ENCODE results near the gene SDK2.
A peak's percentile ranks its signal among the peaks of the same experiment; 100 is the strongest.

SDK2 gene

DNA sequence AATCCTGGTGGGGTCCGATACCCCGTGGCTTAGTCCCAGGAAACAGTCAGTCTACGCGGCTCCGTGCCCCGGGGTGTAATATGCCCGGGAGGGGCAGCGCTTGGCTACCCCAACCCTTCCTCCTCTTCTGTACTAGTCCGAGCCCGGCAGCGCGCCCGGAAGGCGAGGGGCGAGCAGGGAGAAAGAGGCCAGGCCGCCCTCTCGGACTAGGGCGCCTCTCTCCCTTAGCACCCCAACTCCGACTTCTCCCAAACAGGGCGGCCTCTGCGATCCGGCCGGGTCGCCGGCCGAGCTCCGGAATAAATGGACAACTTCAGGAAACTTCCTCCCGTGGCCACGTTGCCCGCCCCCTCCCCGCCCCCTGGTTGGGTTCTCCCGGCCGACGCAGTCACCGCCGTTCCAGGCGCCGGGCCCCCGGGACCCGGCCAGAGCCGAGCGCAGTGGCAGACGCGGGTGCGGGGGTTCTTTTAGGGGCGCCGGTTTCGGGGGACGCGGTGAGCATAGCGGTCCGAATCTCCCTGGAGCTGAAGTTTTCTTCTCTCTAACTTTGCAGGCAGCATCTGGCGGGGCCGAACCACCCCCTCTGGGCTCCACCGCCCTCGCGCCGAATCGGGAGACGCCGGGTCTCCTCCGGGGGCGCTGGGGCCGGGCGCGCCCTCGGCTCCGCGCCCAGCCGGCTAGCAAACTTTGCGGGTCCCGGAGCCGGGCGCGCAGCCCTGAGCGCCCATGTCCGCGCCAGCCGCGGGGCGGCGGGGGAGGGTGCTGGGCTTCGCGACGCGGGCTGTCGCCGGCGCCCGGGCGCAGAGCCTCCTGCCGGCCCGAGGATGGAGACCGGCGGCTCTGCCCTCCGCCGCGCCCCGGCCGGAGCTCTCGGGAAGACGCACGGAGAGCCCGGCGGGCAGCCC lies at the start of gene SDK2:
Gene SDK2 (minus strand): TSS at position 301 of the 905 bp plus-strand sequence. CDS start 357 bp downstream, outside the sequence.
- peak; percentile 78 for DNase-seq (ENCODE audit: low spot score)

DNA sequence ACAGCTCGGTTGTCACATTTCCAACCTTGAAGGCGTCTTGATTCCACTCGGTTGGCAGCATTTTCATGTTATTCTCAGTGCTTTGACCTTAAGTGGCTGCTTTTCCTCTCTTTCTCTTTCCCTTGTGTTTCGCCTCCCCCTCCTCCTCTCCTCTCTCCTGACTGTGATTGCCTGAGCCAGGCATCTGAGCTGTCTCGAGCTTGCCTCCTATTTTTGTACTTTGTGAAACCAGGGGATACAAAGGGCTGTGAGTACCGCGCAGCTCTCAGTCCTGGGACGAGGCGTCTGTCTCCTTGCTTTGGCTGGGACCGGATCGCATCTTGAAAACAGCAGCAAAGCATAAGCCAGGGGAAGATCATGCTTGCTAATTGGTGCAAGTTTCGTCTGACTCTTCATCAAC lies 48.8 kb upstream of the SDK2 start:
- DNase-seq (ENCODE audit: low spot score): peak; percentile 42

DNA sequence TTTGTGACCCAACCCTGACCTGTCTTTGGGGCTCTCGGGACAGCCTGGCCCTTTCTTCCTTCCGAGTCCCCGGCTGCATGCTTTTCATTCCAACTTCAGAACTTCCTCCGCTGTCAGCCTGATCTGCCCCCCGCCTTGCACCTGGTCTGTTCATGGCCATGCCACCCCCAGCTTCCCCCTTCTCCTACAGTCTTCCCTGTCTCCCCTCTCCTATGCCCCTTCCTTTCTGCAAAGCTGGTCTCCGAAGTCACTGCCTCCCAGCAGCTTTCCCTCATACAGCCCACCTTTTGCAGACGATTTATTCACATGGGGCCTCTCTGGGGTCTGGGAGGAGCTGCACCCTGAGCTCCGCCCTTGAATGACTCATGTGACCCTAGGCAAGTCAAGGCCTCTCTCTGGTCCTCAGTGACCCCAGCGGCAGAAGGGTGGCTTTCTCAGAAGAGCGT lies 47.1 kb upstream of the SDK2 start:
- peak; percentile 44 for DNase-seq (ENCODE audit: low spot score)

DNA sequence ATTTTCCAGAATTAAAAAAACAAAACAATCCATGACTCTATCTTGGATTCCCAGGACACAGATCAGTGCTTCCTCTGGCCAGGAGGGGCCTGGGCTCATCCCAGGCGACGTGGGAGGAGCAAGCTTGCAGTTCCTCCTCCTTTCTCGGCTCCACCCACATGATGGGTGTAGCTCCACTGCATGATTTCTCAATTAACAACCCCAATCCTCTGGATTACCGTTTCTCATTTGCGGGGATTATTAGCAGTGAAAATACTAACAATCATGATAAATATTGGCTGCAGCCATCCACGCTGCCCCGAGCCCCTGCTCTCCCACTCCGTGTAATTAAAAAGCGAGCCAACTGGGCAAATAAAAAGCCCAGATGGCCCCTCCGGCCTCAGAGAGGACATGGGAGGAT lies 46.4 kb upstream of the SDK2 start:
- no peak for DNase-seq (ENCODE audit: low spot score)

GRCh38 chr17:73689596-73690275 lies 45.5 kb upstream of the SDK2 start:
- DNase-seq (ENCODE audit: low spot score): peak; percentile 44

DNA sequence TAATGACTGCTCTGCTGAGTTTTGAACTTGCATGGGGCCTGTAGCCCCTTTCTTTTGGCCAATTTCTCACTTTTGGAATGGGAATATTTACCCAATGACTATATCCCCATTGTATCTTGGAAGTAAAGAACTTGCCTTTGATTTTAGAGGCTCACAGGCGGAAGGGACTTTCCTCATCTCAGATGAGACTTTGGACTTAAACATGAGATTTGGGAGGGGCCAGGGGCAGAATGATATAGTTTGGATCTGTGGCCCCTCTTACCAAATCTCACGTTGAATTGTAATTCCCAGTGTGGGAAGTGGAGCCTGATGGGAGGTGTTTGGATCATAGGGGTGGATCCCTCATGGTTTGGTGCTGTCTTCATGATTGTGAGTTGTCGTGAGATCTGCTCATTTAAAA lies 42.7 kb upstream of the SDK2 start:
- no peak for DNase-seq (ENCODE audit: low spot score)

DNA sequence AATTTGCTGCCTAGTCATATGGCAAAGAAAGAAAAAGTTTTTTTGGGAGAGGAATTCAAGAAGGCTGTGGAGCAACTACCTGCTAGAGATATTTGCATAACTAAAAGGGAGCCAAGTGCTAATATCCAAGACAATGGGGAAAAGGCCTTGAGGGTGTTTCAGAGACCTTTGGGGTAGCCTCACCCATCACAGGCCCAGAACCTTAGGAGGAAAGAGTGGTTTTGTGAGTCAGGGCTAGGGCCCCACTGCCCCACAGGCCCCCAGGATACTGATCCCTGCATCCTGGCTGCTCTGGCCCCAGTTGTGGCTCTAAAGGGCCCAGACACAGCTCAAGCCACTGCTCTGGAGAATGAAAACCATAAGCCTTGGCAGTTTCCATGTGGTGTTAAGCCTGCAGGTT lies 41.9 kb upstream of the SDK2 start:
- DNase-seq (ENCODE audit: low spot score): no peak

DNA sequence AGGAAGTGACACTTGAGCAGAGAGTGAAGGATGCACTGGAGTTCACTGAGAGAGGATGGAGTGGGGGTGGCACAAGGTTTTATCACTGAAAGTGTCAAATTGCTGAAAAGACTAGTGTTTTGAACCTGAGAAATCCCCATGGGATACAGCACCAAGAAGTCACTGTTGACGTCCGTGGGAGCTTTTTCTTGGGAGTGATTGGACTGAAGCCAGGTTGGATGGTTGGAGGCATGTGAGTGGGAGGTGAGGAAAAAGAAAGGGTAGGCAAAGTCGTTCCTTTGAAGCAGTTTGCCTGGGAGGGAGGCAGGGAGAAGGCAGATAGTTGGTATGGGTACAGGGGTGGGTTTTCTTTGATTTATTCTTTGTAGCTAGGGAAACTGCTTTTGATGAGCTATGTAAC lies 39.9 kb upstream of the SDK2 start:
- DNase-seq (ENCODE audit: low spot score): no peak

DNA sequence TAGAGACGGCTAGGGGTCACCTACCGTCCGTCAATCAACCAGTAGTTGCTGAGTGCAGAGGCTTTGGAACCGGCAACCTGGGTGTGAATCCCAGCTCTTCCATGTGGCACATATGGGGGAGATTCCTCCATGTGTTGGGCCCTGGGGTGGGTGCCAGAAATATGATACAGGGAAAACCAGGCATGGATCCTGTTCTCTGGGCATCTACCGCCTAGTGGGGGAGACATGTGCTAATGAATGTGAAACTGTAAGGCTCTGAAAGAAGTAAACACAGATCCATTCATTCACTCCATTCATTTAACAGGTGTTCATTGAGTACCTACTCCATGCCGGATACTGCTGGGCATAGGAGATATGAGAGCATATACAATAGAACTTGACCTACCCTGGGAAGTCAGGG lies 39.5 kb upstream of the SDK2 start:
- no peak for DNase-seq (ENCODE audit: low spot score)

DNA sequence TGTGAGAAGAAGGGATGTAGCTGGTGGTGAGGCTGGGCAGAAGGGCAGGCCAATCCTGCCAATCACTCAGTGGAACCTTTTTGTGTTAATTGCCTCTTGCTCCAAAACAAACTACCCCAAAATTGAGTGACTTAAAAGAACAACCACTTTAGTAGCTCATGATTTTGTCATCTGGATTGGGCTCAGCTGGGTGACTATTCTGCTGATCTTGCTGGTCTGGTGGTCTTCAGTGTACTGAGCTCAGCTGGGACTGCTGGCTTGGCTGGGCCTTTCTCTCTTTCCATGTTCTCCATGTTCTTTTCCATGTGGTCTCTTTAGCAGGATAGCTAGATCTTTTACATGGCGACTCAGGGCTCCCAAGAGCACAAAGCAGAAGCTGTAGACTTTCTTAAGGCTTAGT lies 37.7 kb upstream of the SDK2 start:
- no peak for DNase-seq (ENCODE audit: low spot score)

- DNase-seq (ENCODE audit: low spot score): no peak
Observed at GRCh38 chr17:73679476-73679875, 35.2 kb upstream of the SDK2 start.

DNA sequence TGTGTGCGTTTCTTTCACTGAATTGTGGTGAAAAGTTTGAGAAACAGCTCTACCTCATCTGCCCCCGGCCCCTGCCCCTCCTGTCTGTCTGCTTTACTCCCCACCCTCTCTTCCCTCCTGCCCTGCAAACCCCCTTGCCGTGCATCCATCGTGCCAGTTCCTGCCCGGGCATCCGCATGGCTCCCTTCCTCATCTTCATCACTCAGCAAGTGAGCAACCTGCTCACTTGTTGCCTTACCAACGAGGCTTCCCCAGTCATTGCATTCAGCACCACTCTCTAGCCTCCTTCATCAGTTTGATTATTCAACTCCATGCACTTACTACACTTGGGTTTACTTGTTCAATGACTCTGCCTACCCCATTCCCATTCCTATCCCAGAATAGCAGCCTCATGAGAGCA lies 34.8 kb upstream of the SDK2 start:
- DNase-seq (ENCODE audit: low spot score): no peak

DNA sequence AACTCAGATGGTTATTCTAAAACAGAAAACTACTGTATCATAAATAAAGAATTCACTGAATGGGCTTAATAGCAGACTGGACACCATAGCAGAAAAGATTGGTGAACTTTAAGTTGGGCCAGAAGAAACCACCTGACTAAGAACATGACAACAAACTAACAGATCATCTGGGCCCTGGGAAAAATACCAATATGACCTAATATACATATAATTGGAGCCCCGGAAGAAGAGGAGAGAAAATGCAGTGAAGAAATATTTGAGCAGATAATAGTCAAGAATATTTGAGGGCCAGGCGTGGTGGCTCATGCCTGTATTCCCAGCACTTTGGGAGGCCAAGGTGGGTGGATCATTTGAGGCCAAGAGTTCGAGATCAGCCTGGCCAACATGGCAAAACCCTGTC lies 25.5 kb upstream of the SDK2 start:
- DNase-seq (ENCODE audit: low spot score): peak; percentile 1

DNA sequence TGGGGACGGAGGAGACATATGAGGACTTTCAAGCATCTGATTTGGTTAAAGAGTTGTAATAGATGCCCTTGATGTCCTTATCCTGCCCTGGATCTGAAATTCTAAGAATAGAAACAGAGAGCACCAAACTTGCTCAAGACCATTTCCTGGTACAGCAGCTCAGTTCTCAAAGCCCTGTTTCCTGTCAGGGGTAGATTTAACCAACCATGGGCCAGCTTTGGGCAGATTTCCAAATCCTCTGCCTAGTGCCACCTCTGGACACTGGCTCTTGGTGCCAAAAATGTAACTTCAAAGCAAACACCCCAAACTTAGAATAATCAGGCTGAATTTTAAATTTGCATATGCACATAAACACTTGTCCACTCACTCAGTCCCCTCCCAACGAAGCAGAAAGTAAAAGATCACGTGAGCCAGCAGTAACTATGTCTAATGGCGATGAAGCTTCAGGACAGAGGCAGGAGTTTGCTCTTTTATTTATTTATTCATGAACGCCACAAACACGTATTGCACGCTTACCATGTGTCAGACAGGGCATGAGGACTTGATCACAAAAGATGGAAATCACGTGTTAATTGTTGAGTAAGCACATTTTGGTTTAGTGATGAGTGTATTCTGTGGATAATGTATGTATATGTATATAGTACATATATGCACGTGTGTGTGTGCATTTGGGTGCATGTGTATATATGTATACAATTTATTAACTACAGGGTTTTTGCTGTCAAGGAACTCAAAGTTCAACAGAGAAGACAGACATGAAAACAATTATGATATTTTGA lies 23.1 kb upstream of the SDK2 start:
- DNase-seq (ENCODE audit: low spot score): peak; percentile 19

DNA sequence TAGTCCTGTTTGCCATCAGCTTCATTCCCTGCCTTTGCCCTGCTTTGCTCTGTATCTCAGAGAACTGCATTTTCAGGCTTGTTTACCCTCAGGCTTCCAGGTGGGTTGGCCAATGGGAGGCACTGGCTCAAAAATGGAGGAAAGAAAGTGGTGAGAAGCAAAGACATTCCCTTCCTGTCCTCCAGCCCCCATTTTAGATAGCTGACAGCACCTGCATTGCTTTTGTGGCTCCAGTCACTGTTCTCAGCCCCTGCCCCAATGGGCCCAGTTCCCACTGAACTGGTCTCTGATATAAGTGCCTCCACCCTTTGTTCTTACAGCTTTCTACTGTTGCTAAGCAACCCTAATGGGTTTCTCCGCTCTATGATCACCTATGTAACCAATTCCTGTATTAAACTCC lies 19.4 kb upstream of the SDK2 start:
- peak; percentile 35 for DNase-seq (ENCODE audit: low spot score)

GRCh38 chr17:73660366-73660765 lies 16.1 kb upstream of the SDK2 start:
- peak; percentile 11 for DNase-seq (ENCODE audit: low spot score)

DNA sequence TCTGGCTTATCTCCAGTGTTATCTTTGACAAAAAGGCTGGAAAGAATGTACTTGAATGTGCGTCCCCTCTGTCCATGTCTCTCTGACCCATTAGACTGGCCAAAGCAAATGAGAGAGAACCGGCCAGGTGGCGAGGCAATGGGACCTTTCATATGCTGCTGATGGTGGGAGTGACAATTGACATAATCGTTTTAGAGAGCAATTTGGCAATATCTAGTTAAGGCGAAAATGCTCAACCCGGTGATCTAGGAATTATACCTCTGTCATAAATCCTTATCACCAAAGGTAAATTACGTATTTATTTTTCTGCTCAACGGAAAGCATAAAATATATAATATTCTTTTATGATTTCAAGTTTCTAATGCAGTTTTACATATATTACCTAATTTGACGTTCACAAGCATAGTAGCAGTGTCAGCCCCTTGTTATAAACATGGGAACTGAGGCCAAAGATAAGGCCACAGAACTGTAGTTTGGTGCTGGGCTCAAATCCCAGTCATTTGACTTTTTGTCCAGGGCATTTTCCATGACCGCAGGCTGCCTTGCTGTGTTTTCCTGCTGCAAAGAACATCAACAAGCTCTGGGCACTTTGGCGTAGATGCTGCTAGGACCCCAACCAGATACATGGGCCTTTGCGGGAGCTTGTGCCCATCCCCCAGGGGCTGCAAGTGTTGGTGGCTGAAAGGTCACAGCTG lies 14.7 kb upstream of the SDK2 start:
- DNase-seq (ENCODE audit: low spot score): peak; percentile 13

DNA sequence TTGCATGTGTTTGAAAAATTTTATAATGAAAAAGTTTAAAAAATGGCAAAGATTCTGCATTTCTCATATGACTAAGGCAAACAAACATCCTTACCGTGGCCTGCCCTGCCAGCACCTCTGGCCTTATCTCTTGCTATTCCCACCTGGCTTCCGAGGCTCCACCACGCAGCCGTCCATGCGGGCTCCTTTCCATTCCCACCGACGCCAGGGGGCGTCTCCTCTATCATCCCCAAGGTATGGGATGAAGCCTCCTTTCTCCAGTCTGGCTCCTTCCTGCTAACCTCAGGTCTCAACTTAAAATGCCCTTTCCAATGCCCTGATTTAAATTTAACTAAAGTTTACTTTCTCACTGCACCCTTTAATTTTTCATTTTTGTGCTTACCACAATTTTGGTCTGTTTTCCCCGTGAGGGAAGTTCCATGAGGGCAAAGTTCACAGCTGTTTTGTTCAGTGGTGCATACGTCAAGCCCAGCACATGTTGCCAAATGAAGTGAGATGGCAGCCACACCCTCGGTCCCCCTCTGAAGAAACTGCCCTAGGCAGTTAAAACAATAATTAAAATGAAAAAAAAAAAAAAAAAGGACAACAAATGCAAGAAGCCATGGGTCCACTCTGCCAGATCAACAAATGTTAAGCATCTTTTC lies 13.3 kb upstream of the SDK2 start:
- peak; percentile 85 for DNase-seq (ENCODE audit: low spot score)

GRCh38 chr17:73654241-73654640 lies 10.0 kb upstream of the SDK2 start:
- DNase-seq (ENCODE audit: low spot score): peak; percentile 19

- DNase-seq (ENCODE audit: low spot score): no peak
Observed at GRCh38 chr17:73653810-73654209, 9.6 kb upstream of the SDK2 start.

DNA sequence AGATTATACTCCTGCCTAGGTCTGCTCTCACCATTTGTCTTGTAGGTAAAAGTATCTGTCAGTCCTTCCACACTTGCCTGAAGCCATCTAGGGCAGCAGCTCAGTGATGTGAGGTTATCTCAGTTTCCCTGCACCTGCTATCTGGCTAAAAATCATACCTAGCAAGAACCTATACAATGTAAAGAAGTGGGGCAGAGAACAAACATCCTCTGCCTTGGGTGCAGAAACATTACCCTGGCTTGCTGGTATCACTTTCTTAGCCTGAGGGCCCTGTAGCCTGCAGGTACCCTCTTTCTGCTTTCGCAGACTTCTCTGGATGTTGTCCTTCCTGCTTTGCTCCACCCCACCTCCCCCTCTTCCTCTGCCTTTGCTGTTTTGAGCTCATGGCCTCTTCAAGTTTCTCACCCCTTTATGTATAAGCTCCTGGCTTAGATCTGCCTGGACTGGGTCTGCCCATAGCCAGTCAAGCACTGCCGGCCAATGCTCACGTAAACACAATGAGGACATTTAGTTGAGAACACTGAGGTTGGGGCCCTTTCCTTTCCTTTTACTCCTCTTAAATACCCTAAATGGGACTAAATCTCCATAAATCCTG lies 8.7 kb upstream of the SDK2 start:
- DNase-seq (ENCODE audit: low spot score): peak; percentile 39
